AG09319 (cell line): Measurements from ENCODE around the gene ACSL3.
A peak's percentile ranks its signal among the peaks of the same experiment; 100 is the strongest.

Experiments used
- DNase-seq: peaks from one replicate; pipeline ENCODE4 v3.0.0-alpha.2; 2010; ENCODE audit warnings: low read depth; ENCODE audit errors: extremely low read depth
- CTCF ChIP-seq: IDR thresholded peaks from 2 replicates; pipeline ENCODE4 v1.5.1; 2011; ENCODE audit warnings: low read depth, mild to moderate bottlenecking, inconsistent platforms, low read length, moderate library complexity

The ACSL3 gene

DNA sequence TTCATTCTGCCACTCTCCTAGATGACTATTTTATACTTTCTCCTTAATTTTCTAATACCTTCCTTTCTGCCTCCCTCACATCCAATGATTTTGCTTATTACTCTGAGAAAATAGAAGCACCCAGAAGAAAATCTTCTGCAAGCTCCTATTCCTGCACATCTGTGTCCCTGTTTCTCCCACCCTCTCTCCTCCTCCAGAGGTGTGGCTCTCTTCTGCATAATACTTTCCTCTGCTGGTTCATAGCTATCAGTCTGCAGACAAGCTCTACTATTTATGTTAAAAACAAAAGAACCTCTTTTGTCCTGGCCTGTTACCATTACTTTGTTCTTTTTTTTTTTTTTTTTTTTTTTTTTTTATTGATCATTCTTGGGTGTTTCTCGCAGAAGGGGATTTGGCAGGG is 34.3 kb downstream of the ACSL3 start:
- no peak for TF ChIP-seq CTCF
- no peak for DNase-seq

GRCh38 chr2:222897898-222898297 is 37.1 kb downstream of the ACSL3 start:
- DNase-seq = no peak
- TF ChIP-seq CTCF = no peak

DNA sequence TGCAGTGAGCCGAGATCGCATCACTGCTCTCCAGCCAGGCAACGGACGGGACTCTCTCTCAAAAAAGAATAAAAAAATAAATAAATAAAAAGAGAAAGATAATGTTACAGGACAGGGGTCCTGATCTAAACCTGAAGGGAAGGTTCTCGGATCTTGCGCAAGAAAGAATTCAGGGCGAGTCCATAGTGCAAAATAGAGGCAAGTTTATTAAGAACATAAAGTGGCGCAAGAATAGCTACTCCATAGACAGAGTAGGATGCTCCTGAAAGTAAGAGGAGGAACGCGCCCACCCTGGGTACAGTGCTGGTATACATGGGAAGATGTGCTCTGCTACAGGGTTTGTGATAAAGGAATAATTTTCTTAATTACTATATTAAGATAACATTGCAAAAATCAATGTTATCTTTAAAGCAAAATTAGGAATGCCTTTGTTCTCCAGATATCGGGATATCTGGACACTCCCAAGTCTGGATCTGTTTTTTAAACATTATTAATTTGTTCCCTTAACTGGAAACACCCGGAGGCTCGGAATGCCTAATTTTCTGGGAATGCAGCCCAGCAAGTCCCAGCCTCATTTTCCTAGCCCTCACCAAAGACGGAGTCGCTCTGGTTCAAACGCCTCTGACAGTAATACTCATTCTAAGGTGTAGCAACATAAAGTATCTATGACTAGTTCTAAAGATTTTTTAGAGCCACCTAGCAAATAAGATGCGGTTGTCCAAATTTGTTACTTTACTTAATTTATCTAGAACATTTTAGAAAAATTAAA is 38.8 kb downstream of the ACSL3 start:
- no peak for TF ChIP-seq CTCF
- no peak for DNase-seq

DNA sequence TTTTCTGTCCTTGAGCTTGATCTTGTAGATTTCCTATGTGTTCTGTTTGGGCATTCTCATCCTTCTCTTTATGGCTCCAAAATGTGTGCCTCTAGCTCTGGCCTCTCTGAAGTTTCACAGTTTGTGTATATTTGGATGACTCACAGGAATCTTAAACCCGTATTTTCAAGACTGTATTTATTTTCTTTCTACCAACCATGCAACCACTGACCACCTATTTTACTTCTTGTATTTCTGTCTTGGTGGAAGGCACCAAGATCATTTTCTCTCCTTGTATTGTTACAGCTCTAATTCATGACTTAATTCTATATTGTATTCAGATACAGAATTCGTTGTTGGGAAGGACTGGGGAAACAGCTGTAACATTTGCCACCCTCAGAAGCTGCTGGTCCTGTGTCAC is 39.5 kb downstream of the ACSL3 start:
- no peak for TF ChIP-seq CTCF
- peak; percentile 42 for DNase-seq

DNA sequence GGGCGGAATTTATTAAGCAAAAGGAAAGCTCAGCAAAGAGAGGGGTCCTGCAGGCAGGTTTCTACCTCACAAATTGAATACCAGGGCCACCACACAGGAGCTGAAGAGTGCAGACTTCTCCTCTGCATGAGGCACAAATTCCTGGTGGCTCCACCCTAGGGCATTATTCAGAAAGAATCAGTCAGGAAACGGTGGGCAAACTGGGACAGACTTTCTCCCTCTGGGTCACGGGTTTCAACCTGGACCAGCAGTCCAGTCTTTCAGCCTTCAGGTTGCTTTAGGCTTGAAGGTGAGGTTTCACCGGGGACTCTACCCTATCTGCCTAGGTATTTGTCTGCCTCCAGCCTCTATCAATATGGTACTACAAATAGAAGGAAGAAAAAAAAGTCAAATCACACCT is 41.8 kb downstream of the ACSL3 start:
- TF ChIP-seq CTCF = no peak

DNA sequence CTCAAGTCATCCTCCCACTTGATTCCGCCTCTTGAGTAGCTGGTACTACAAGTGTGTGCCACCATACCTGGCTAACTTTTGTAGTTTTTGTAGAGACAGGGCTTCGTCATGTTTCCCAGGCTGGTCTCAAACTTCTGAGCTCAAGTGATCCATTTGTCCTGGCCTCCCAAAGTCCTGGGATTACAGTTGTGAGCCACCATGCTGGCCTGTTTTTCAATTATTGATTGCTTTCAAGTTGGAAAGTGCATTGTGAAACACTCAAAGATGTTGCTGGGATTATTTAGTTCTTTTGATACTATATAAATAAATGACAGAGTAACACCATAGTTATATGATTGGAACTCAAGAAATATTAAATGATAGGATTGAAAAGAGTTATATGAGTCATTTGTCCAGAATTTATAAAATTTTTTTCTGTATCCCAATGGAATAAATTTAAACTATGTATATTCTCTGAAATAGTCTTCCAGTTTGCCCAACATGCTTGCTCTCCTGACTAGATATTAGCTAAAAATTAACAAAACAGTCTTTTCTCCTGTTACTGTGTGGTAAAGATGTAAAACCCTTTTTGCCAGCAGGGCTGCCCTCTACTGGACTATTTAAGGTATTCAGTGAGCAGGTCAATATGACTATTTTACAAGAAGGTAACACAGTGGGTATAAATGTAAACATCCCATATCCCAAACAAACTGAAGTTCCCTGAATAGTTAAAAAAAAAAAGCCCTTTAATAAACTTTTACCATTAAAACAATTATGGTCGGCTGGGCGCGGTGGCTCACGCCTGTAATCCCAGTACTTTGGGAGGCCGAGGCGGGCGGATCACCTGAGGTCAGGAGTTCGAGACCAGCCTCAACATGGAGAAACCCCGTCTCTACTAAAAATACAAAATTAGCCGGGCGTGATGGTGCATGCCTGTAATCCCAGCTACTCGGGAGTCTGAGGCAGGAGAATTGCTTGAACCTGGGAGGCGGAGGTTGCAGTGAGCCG is 42.7 kb downstream of the ACSL3 start:
- peak; percentile 59 for TF ChIP-seq CTCF
- DNase-seq = no peak

More for the DNA sequence above, 41.8 kb downstream of the ACSL3 start:
- no peak for DNase-seq
